A673 (cell line): ENCODE measurements around the gene SAG. TPM values are rescaled to one million over a fixed set of nuclear protein-coding genes. Genes with fewer than 3 reads are reported as not detected.

Experiments used
- BruUV-seq: library from RNA; stranded (reverse); fragments of 400-500 nt; replicated peaks from 2 replicates; lab custom pipeline; 2021; lab: Mats Ljungman, UMichigan
- CTCF ChIA-PET: fragments of 300-600 bp; sonication (Branson Sonifier 250); formaldehyde crosslinking; loops from one replicate; lab custom pipeline; 2022; ENCODE audit warnings: antibody characterized with exemption; lab: Charles Lee
- POLR2A ChIA-PET: fragments of 300-600 bp; sonication (Branson Sonifier 250); formaldehyde crosslinking; loops from one replicate; lab custom pipeline; 2022; ENCODE audit warnings: antibody characterized with exemption; ENCODE audit not compliant: low non-redundant PET; lab: Charles Lee
- DNase-seq: peaks from one replicate; pipeline ENCODE4 v3.0.0-alpha.2; 2015; ENCODE audit warnings: low spot score
- H3K27ac ChIP-seq: fragments of 200-600 bp; sonication (generic); 2 replicates; pipeline ENCODE4 v1.5.1; 2016; ENCODE audit warnings: mixed run types, low read depth, mild to moderate bottlenecking, mixed read lengths, antibody characterized with exemption, low read length; ENCODE audit not compliant: poor library complexity, severe bottlenecking
- H3K27me3 ChIP-seq: fragments of 200-600 bp; sonication (generic); replicated peaks from 2 replicates; pipeline ENCODE4 v1.6.1; 2017; ENCODE audit warnings: mixed run types, low read depth, mild to moderate bottlenecking, mixed read lengths, antibody characterized with exemption, low read length; ENCODE audit not compliant: insufficient read depth, poor library complexity
- H3K36me3 ChIP-seq: fragments of 200-600 bp; sonication (generic); 2 replicates; pipeline ENCODE4 v1.6.1; 2016; ENCODE audit warnings: mixed run types, mild to moderate bottlenecking, mixed read lengths, antibody characterized with exemption, low read length; ENCODE audit not compliant: insufficient read depth, poor library complexity, severe bottlenecking
- H3K4me1 ChIP-seq: fragments of 200-600 bp; sonication (generic); 2 replicates; pipeline ENCODE4 v1.6.1; 2017; ENCODE audit warnings: mixed run types, mild to moderate bottlenecking, mixed read lengths, antibody characterized with exemption, low read length; ENCODE audit not compliant: insufficient read depth, poor library complexity, severe bottlenecking
- H3K4me3 ChIP-seq: fragments of 200-600 bp; sonication (generic); 2 replicates; pipeline ENCODE4 v1.5.1; 2016; ENCODE audit warnings: low read depth, mixed run types, mild to moderate bottlenecking, mixed read lengths, low read length; ENCODE audit not compliant: poor library complexity, severe bottlenecking
- H3K9me3 ChIP-seq: fragments of 200-600 bp; sonication (generic); 2 replicates; pipeline ENCODE4 v1.6.1; 2016; ENCODE audit warnings: mixed run types, low read depth, mild to moderate bottlenecking, mixed read lengths, antibody characterized with exemption, low read length; ENCODE audit not compliant: poor library complexity, severe bottlenecking
- EZH2 ChIP-seq: fragments of 200-600 bp; sonication (generic); IDR thresholded peaks from 2 replicates; pipeline ENCODE4 v1.6.1; 2017; ENCODE audit warnings: borderline replicate concordance, low read depth, mild to moderate bottlenecking, mixed read lengths, antibody characterized with exemption, low read length; ENCODE audit not compliant: poor library complexity, severe bottlenecking
- intact Hi-C: fragments of 100-400 bp; cut with micrococcal nuclease; formaldehyde crosslinking; loops from one replicate; pipeline ENCODE4 v1.10.0; 2022; ENCODE audit not compliant: unreplicated experiment
- total RNA-seq: library from RNA; stranded (reverse); gene quantifications from 2 replicates; pipeline ENCODE4 v1.2.3, GENCODE V29; 2021
- TF ChIP-seq, protein P1 (sequence below): fragments of 300-800, 200-600 bp; sonication (generic); conservative IDR thresholded peaks from 2 replicates; pipeline ENCODE4 v1.5.1; 2017; ENCODE audit warnings: low read depth, mild to moderate bottlenecking, antibody characterized with exemption, low read length, moderate library complexity, mixed read lengths

The SAG gene
- total RNA-seq, 1 experiment from 2014 or later, result 1.3 TPM

GRCh38 chr2:233381638-233381995, 74.0 kb downstream of the SAG start:
- POLR2A ChIA-PET, result no interaction called here
- H3K27ac ChIP-seq, result no peak overlapping the region
- H3K9me3 ChIP-seq, result no peaks in the 10 kb centered on the region
- peaks cover 7% of the 10 kb centered on the region for H3K36me3 ChIP-seq
- no TSS peak for BruUV-seq
- CTCF ChIA-PET, result no interaction called here
- peaks cover 25% of the 10 kb centered on the region for H3K4me1 ChIP-seq
- TF ChIP-seq EZH2, result no peak
- TF ChIP-seq, protein P1, sequence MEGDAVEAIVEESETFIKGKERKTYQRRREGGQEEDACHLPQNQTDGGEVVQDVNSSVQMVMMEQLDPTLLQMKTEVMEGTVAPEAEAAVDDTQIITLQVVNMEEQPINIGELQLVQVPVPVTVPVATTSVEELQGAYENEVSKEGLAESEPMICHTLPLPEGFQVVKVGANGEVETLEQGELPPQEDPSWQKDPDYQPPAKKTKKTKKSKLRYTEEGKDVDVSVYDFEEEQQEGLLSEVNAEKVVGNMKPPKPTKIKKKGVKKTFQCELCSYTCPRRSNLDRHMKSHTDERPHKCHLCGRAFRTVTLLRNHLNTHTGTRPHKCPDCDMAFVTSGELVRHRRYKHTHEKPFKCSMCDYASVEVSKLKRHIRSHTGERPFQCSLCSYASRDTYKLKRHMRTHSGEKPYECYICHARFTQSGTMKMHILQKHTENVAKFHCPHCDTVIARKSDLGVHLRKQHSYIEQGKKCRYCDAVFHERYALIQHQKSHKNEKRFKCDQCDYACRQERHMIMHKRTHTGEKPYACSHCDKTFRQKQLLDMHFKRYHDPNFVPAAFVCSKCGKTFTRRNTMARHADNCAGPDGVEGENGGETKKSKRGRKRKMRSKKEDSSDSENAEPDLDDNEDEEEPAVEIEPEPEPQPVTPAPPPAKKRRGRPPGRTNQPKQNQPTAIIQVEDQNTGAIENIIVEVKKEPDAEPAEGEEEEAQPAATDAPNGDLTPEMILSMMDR, result no peak
- intact Hi-C loops, result no loop called here
- DNase-seq, result no peak
- H3K27me3 ChIP-seq, result no peaks in the 10 kb centered on the region
- no peak overlapping the region for H3K4me3 ChIP-seq

DNA sequence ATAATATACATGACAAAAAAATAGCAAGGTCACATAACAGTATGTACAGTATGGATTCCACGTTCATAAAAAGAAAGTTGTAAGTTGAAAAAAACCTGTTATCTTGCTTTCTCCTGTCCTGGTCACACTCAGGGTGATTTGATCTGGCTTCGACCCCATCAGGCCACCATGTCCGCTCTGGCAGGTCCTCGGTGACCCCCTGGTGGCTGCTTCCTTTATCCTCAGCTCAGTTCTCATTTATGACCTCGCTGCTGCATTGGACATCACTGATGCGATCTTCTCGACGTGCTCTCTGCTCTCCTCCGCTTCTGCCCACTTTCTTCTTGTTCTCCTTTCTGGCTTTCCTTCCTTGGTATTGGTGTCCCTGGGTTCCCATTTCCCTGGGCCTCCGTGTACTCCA, 76.4 kb downstream of the SAG start:
- peaks cover 2% of the 10 kb centered on the region for H3K36me3 ChIP-seq
- H3K9me3 ChIP-seq, result no peaks in the 10 kb centered on the region
- H3K27me3 ChIP-seq, result no peaks in the 10 kb centered on the region
- DNase-seq, result no peak
- no TSS peak for BruUV-seq
- CTCF ChIA-PET, result no interaction called here
- H3K4me3 ChIP-seq, result no peak overlapping the region
- TF ChIP-seq, protein P1, result no peak
- no peak for TF ChIP-seq EZH2
- intact Hi-C loops, result no loop called here
- H3K27ac ChIP-seq, result peak overlapping the region; percentile 56
- POLR2A ChIA-PET, result no interaction called here
- peaks cover 42% of the 10 kb centered on the region for H3K4me1 ChIP-seq

- H3K36me3 ChIP-seq, result peaks cover 11% of the 10 kb centered on the region
- H3K27ac ChIP-seq, result peak overlapping the region; percentile 56
- no peak overlapping the region for H3K4me3 ChIP-seq
- ChIA-PET CTCF (no interaction called here), POLR2A (no interaction called here)
- H3K4me1 ChIP-seq, result peaks cover 42% of the 10 kb centered on the region
- BruUV-seq, result no TSS peak
- H3K27me3 ChIP-seq, result no peaks in the 10 kb centered on the region
- no peak for TF ChIP-seq EZH2
- TF ChIP-seq, protein P1, result no peak
- no peaks in the 10 kb centered on the region for H3K9me3 ChIP-seq
- intact Hi-C loops, result no loop called here
- no peak for DNase-seq
These were observed 77.3 kb downstream of the SAG start for GRCh38 chr2:233384811-233385488.
